NCI-H82 treated with DMSO at 0.1 percent for 48 hours (cell line): Measurements from ENCODE around the gene POU3F2.
A peak's percentile ranks its signal among the peaks of the same experiment; 100 is the strongest.

Source experiments
- DNase-seq: peaks from one replicate; lab custom pipeline; 2025; ENCODE audit not compliant: unreplicated experiment; lab: John Stamatoyannopoulos, UW

The POU3F2 gene

GRCh38 chr6:98830146-98830545 lies 4.2 kb upstream of the POU3F2 start:
- DNase-seq, result no peak

GRCh38 chr6:98831057-98831958 lies 3.1 kb upstream of the POU3F2 start:
- DNase-seq, result no peak

GRCh38 chr6:98831959-98832283 lies 2.5 kb upstream of the POU3F2 start:
- DNase-seq, result peak; percentile 11

- no peak for DNase-seq
Observed at GRCh38 chr6:98832284-98833056, 1.9 kb upstream of the POU3F2 start.

GRCh38 chr6:98833057-98833306 lies 1.4 kb upstream of the POU3F2 start:
- DNase-seq, result no peak

GRCh38 chr6:98833307-98834059 lies 891 bp upstream of the POU3F2 start:
- no peak for DNase-seq

DNA sequence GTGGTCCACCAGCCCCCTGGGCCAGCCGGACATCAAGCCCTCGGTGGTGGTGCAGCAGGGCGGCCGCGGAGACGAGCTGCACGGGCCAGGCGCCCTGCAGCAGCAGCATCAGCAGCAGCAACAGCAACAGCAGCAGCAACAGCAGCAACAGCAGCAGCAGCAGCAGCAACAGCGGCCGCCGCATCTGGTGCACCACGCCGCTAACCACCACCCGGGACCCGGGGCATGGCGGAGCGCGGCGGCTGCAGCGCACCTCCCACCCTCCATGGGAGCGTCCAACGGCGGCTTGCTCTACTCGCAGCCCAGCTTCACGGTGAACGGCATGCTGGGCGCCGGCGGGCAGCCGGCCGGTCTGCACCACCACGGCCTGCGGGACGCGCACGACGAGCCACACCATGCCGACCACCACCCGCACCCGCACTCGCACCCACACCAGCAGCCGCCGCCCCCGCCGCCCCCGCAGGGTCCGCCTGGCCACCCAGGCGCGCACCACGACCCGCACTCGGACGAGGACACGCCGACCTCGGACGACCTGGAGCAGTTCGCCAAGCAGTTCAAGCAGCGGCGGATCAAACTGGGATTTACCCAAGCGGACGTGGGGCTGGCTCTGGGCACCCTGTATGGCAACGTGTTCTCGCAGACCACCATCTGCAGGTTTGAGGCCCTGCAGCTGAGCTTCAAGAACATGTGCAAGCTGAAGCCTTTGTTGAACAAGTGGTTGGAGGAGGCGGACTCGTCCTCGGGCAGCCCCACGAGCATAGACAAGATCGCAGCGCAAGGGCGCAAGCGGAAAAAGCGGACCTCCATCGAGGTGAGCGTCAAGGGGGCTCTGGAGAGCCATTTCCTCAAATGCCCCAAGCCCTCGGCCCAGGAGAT lies 1.0 kb downstream of the POU3F2 start:
- no peak for DNase-seq

GRCh38 chr6:98836025-98836961 lies 1.9 kb downstream of the POU3F2 start:
- no peak for DNase-seq

DNA sequence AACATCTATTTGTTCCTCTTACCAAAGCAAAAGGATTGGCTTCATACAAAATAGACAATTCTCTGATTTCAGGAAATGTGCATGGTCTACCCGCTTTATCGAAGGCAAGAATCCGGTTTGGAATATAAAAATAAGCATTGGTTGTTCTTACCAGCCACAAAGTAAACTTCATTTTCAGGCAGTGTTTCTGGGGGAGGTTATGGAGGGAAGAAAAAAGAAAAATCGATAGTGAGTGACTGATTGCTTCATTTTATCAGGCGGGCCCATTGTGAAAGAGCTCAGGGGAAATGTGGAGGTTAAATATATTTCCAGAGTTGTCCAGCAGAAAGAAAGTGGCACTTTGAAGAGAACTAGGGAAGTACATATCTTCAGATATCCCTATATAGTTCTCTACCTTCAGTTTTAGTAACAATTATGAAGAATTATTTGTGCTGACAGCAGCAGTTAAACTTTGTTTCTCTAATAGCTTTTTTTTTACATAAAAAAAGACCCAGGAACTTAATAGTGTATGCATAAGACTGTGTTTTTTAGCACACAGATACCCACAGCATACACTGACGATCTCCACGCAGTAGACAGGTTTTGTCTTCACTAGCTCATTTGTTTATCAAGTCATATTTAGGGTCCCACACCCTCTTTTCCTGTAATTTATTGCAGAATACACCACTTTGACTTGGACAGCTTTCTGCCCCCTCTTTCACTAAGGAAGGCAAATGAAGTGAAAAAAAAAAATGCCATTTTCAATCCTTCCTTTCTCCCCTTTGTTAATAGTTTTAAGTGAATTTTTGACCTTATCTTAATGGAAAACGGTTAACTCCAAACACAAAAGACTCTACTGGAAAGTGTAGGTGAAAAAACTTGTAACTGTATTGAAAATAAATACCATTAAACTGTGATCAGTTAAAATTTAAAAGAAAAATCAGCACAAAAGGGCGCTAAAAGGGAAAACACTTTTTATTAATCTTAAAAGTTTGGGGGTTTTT lies 2.9 kb downstream of the POU3F2 start:
- no peak for DNase-seq

GRCh38 chr6:98838032-98838431 lies 3.7 kb downstream of the POU3F2 start:
- DNase-seq, result no peak

DNA sequence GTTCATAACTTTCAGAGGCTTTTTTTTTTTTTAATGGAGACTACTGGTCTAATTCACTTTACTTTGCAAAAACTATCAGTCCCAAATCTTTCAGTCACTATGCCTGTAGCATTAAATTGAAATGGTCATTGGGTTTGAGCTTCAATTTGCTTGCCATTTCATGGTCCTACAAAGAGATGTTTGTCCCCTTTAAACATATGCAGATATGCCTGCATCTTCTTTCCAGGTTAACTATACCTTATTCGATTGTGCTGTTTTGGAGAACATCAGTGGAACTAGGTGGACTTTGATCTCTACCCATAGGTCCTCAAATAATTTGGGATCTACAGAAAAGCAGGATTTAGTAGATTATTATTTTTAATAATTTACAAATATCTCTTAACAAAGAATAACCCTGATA lies 4.6 kb downstream of the POU3F2 start:
- DNase-seq, result no peak

- DNase-seq, result peak; percentile 10
Observed at GRCh38 chr6:98839781-98840361, 5.5 kb downstream of the POU3F2 start.

GRCh38 chr6:98840385-98840784 lies 6.0 kb downstream of the POU3F2 start:
- no peak for DNase-seq

GRCh38 chr6:98840996-98841513 lies 6.7 kb downstream of the POU3F2 start:
- no peak for DNase-seq

DNA sequence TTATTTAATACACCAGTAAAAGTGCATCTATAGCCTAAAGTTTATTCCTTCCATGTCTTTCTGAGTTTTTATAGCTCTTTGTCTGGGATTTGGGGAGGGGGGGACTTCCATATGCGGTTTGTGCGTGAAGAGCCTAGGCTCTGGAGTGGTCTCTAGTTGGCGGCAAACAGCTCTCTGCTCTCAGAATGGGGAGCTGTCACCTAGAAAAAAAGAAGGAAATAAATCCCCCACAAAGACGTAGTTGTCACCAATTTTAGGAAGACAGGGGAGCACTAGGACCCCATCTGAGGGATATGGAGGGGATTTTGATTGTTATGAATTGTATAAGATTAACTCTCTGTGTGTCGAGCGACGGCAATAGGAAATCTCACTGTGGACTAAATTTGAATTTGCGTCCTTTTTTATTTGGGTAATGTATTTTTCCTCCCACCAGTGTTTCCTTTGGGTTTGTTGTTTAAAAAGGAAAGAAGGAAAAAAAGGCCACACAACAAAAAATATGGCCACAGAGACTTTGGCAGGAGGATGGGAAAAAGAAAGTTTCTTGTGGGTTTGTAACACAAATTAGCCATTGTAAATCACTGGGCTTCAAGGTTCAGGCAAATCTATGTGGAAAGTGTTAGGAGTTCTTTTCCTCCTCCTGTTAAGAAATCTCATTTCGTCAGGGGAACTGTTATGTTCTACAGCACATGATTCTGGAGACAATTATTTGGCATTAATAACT lies 7.4 kb downstream of the POU3F2 start:
- no peak for DNase-seq

- DNase-seq, result no peak
Observed at GRCh38 chr6:98842342-98843180, 8.2 kb downstream of the POU3F2 start.
